ENCODE data around the gene P3H1. TPM values are rescaled to one million over a fixed set of nuclear protein-coding genes. Genes with fewer than 3 reads are reported as not detected.

Gene P3H1
- total and polyA plus RNA-seq, 12 donors, result 23.7 to 178 (median 46.8) TPM

- WGBS, 4 donors, result 70 to 82% (median 78%) methylated on average over 7 to 9 of the region's 9 CpGs
- Histone ChIP-seq H3K4me1 (replicated peaks in 1 of 2) (peaks cover 0 to 2% of the 10 kb centered on the region in 2 donors), H3K27me3 (no peaks in the 10 kb centered on the region), H3K4me3 (no peak overlapping the region), H3K27ac (no peak overlapping the region), H3K36me3 (replicated peaks in 1 of 2) (peaks cover 0 to 76% of the 10 kb centered on the region in 2 donors), H3K9me3 (replicated peaks in 1 of 3) (no peaks in the 10 kb centered on the region)
- intact Hi-C loops (cut with DNase I), result no loop called here
- DNase-seq, result no peak
- TF ChIP-seq CTCF (IDR thresholded peaks at IDR 0.05), result no peak
- no peak for TF ChIP-seq POLR2A (IDR thresholded peaks at IDR 0.05)
Observed at GRCh38 chr1:42759114-42759513, 7.7 kb downstream of the P3H1 start.

- H3K36me3 ChIP-seq (replicated peaks in 1 of 2), result peaks cover 0 to 80% of the 10 kb centered on the region in 2 donors
- intact Hi-C loops (cut with DNase I), result no loop called here
Observed at GRCh38 chr1:42758641-42759040, 8.2 kb downstream of the P3H1 start.

GRCh38 chr1:42757892-42758275 lies 8.9 kb downstream of the P3H1 start:
- Histone ChIP-seq H3K4me1 (replicated peaks in 1 of 2) (peaks cover 0 to 7% of the 10 kb centered on the region in 2 donors), H3K27ac (no peak overlapping the region), H3K27me3 (no peaks in the 10 kb centered on the region), H3K4me3 (no peak overlapping the region), H3K9me3 (replicated peaks in 1 of 3) (no peaks in the 10 kb centered on the region), H3K36me3 (replicated peaks in 1 of 2) (peaks cover 0 to 83% of the 10 kb centered on the region in 2 donors)
- no peak for DNase-seq
- TF ChIP-seq CTCF (IDR thresholded peaks at IDR 0.05), result no peak
- no peak for TF ChIP-seq POLR2A (IDR thresholded peaks at IDR 0.05)
- intact Hi-C loops (cut with DNase I), result no loop called here

More at GRCh38 chr1:42758641-42759040, 8.2 kb downstream of the P3H1 start:
- WGBS, 4 donors, result 66 to 83% (median 77%) methylated on average over 3 of the region's 3 CpGs
- H3K9me3 ChIP-seq (replicated peaks in 1 of 3), result no peaks in the 10 kb centered on the region
- TF ChIP-seq POLR2A (IDR thresholded peaks at IDR 0.05) (no peak), CTCF (IDR thresholded peaks at IDR 0.05) (no peak)
- H3K4me3 ChIP-seq, result no peak overlapping the region
- no peak overlapping the region for H3K27ac ChIP-seq
- peaks cover 0 to 1% of the 10 kb centered on the region in 2 donors for H3K4me1 ChIP-seq (replicated peaks in 1 of 2)
- no peaks in the 10 kb centered on the region for H3K27me3 ChIP-seq
- no peak for DNase-seq

GRCh38 chr1:42756956-42757891 lies 9.6 kb downstream of the P3H1 start:
- 70 to 75% (median 71%) methylated on average over 17 of the region's 17 CpGs for WGBS, 4 donors

More at GRCh38 chr1:42756956-42757891, 9.6 kb downstream of the P3H1 start:
- Histone ChIP-seq H3K27ac (no peak overlapping the region), H3K4me1 (replicated peaks in 1 of 2) (peaks cover 0 to 7% of the 10 kb centered on the region in 2 donors), H3K9me3 (replicated peaks in 1 of 3) (no peaks in the 10 kb centered on the region), H3K27me3 (no peaks in the 10 kb centered on the region), H3K4me3 (no peak overlapping the region), H3K36me3 (replicated peaks in 1 of 2) (peaks cover 0 to 89% of the 10 kb centered on the region in 2 donors)
- DNase-seq, result peak in 4 of 7 donors; percentile 34 to 45 (median 38)
- intact Hi-C loops (cut with DNase I), result no loop called here
- no peak for TF ChIP-seq POLR2A (IDR thresholded peaks at IDR 0.05)
- TF ChIP-seq CTCF (IDR thresholded peaks at IDR 0.05), result peak; percentile 56 to 77 (median 75)

Data from adrenal gland (tissue), 12 donors.